Hepatocyte (in vitro differentiated cells): ENCODE data around the gene PTGIS.

Experiments
- CTCF ChIP-seq: fragments of 200-600 bp; sonication (generic); IDR thresholded peaks from 2 replicates; pipeline ENCODE4 v1.5.1; 2016; ENCODE audit warnings: antibody characterized with exemption, mild to moderate bottlenecking; ENCODE audit not compliant: poor library complexity
- EZH2phosphoT487 ChIP-seq: fragments of 200-600 bp; sonication (generic); IDR thresholded peaks from one replicate; pipeline ENCODE4 v1.6.1; 2018; ENCODE audit warnings: antibody characterized with exemption, mild to moderate bottlenecking, low read depth, moderate library complexity; ENCODE audit not compliant: unreplicated experiment, severe bottlenecking

GRCh38 chr20:49459684-49460083 lies 108.3 kb downstream of the PTGIS start:
- TF ChIP-seq CTCF (no peak), EZH2phosphoT487 (no peak)
